ENCODE measurements around the gene TP53BP2.

TP53BP2 gene

DNA sequence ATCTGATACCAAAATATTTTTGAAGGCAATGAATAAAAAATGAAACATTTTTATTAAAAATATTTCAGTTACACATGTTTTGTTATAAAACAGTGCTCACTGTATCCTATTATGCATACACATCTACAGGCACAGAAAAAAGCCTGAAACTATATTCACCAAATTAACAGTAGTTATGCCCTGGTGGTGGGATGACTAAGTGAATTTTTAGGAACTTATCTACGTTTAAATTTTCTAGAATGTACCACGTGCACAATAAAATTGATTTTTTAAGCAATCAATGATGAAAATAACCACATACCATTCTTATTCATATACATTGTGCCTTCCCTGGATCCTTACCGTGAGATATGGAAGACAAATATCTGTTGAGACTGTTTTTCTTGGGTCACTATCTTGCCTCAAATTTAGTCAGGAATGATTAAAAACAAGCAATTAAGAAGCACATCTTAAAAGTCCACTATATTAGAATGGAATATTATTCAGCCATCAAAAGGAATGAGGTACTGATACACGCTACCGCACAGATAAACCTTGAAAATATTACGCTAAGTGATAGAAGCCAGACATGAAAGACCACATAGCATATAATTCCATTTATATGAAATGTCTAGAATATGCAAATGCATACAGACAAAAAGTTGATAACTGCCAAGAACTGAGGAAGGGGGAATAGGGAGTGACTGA is 17.4 kb downstream of the TP53BP2 start:
- TF ChIP-seq, protein P1, sequence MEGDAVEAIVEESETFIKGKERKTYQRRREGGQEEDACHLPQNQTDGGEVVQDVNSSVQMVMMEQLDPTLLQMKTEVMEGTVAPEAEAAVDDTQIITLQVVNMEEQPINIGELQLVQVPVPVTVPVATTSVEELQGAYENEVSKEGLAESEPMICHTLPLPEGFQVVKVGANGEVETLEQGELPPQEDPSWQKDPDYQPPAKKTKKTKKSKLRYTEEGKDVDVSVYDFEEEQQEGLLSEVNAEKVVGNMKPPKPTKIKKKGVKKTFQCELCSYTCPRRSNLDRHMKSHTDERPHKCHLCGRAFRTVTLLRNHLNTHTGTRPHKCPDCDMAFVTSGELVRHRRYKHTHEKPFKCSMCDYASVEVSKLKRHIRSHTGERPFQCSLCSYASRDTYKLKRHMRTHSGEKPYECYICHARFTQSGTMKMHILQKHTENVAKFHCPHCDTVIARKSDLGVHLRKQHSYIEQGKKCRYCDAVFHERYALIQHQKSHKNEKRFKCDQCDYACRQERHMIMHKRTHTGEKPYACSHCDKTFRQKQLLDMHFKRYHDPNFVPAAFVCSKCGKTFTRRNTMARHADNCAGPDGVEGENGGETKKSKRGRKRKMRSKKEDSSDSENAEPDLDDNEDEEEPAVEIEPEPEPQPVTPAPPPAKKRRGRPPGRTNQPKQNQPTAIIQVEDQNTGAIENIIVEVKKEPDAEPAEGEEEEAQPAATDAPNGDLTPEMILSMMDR (IDR thresholded peaks at IDR 0.05; ENCODE audit: borderline replicate concordance, insufficient read depth, low read depth, low read length), result no peak
- H3K4me3 ChIP-seq (ENCODE audit: low read depth, low read length), result no peak overlapping the region

DNA sequence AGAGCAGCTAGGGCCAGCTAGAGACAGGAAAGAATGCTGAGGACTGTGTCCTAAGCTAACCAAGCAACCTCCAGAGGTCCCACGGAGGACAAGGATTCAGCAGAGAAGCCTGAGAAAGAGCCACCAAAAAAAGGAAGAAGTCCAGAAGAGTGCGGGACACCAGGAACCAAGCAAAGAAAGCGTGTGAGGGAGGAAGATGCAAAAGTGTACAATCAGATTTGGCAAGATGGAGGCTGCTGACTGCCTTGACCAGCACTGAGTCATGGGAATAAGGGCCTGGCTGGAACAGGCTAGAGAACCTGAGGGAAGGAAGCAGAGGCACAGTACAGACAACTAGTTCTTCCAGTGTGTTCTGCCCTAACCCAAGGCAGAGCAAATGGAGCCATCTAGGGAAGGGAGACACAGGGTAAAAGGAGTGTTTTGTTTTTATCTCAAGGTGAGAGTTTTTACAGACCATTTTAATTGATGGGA is 18.5 kb downstream of the TP53BP2 start:
- no peak overlapping the region for H3K4me3 ChIP-seq (ENCODE audit: low read depth, low read length)
- TF ChIP-seq, protein P1 (IDR thresholded peaks at IDR 0.05; ENCODE audit: borderline replicate concordance, insufficient read depth, low read depth, low read length), result no peak

DNA sequence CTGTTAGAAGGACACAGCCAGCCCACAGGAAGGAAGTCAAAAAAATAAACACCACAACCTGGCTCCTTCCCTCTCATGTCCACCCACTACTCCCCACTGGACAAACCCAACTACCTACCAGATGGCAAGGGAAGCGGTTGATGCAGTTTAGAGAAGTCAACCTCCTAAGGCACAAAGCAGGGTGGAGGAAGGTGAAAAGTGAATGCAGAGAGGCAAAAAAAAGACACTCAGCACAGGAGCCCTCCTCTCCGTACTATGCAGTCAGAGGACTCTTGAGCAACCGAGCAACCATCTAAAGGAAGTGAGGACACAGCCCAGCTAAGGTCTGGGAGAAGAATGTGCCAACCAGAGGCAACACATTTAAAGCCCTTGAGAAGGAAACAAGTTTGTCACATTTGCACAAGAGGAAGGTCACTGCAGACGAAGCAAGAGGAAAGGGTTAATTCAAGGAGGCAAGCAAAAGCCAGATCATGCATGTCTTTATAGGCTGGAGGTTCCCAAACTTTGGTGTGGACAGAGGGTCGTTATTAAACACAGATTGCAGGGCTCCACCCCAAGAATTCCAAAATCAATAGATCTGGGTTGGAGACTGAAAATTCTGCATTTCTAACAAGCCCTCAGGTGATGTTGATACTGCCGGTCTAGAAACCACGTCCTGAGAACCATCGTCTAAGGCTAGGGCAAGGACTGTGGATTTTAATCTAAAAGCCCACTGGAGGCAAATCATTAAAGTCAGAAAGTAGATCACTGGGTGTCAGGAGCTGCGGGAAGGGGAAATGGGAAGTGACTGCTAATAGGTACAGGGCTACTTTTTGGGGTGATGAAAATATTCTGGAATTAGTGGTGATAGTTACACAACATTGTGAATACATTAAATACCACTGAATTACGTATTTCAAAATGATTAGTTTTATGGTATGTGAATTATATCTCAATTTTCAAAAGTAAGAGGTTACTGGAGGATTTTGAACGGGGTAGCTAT is 19.7 kb downstream of the TP53BP2 start:
- no peak overlapping the region for H3K4me3 ChIP-seq (ENCODE audit: low read depth, low read length)
- TF ChIP-seq, protein P1 (IDR thresholded peaks at IDR 0.05; ENCODE audit: borderline replicate concordance, insufficient read depth, low read depth, low read length), result no peak

DNA sequence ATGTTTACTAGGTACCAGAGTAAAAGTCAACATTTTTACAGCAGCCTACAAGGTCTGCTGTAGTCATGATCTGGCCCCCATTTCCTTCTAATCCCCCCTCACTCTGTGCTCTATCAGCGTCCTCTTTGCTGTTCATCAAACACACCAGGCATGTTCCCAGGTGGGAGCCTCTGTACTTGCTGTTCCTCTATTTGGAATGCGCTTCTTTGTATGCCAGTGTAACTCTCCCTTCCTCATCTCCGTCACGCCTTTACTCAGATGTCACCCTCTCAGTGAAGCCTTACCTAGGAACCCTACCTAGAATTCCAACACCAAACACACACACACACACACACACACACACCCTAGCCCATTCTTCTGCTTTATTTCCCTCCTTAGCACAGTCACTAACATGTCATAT is 21.0 kb downstream of the TP53BP2 start:
- no peak overlapping the region for H3K4me3 ChIP-seq (ENCODE audit: low read depth, low read length)
- TF ChIP-seq, protein P1 (IDR thresholded peaks at IDR 0.05; ENCODE audit: borderline replicate concordance, insufficient read depth, low read depth, low read length), result no peak

DNA sequence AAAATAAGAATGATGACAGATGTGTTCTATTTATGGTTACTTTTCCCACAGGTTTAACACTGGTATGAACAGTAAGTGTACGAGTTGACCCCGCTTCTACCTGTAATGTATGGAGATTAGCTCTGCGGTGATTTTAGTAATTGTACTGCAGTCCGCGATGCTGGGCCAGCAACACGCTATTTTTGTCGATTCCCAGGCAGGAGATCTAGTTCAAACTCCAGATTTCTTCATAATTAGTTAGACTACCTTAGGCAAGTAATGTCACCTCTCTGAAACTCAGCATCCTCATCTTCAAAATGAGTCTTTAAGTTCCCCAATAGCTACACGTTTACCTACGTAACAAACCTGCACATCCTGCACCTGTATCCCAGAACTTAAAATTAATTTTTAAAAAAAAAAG is 21.5 kb downstream of the TP53BP2 start:
- TF ChIP-seq, protein P1 (IDR thresholded peaks at IDR 0.05; ENCODE audit: borderline replicate concordance, insufficient read depth, low read depth, low read length), result no peak
- no peak overlapping the region for H3K4me3 ChIP-seq (ENCODE audit: low read depth, low read length)

DNA sequence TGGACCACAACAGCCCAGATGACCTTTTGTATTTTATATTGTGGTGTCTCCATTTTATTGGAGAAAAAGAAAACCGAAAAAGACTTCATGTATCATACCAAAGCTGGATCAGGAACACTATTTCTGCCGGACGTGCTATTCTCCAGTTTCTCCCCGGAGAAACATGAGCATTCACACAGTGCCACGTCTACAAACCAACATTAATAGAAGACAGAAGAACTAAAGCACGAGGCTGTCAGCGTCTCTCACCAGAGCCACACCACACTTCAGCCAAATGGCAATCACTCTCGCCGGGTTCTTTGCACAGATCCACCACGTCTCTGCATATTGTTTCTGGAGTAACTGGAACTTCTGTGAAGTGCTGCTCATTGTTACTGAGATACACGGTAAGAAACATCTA is 24.8 kb downstream of the TP53BP2 start:
- H3K4me3 ChIP-seq (ENCODE audit: low read depth, low read length), result no peak overlapping the region
- TF ChIP-seq, protein P1 (IDR thresholded peaks at IDR 0.05; ENCODE audit: borderline replicate concordance, insufficient read depth, low read depth, low read length), result no peak

Data from GM12875 (cell line).